ENCODE results near the gene ARHGAP9.
"Not testable (repeated sequence)": the region's sequence is repeated elsewhere in the genome, so short reads cannot be mapped to it uniquely, and the experiment has no call there.

The ARHGAP9 gene

DNA sequence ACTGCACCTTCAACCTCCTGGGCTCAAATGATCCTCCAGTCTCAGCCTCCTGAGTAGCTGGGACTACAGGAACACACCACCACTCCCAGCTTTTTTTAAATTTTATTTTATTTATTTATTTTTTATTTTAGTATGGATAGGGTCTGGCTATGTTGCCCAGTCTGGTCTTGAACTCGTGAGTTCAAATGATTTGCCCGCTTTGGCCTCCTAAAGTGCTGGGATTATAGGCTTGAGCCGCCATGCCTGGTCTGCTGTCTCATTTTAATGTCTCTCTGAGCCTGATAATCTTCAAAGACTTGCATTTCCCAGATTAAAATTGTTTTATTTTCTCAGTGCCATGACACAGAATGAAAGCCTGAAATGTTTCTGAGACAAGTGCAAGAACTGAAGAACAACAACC is 46.3 kb downstream of the ARHGAP9 start:
- no peak for DNase-seq

DNA sequence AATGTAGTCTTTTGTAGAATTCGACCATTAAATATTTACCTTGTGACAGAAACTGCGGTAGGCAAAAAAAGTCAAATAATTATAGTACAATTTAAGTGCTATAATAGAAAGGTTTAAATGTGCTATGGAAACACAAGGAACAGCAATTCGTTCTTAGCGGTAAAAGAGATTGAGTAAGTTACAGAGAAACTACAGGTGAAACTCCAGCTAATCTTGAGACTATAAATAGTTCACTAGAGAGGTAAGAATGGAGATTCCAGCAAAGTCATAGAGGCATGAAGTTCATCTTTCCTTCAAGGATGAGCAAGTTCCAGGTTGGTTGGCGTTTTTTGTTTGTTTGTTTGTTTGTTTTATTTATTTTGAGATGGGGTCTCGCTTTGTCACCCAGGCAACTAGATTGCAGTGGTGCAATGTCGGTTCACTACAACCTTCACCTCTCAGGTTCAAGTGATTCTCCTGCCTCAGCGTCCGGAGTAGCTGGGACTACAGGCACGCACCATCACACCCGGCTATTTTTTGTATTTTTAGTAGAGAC is 47.9 kb downstream of the ARHGAP9 start:
- DNase-seq = no peak

DNA sequence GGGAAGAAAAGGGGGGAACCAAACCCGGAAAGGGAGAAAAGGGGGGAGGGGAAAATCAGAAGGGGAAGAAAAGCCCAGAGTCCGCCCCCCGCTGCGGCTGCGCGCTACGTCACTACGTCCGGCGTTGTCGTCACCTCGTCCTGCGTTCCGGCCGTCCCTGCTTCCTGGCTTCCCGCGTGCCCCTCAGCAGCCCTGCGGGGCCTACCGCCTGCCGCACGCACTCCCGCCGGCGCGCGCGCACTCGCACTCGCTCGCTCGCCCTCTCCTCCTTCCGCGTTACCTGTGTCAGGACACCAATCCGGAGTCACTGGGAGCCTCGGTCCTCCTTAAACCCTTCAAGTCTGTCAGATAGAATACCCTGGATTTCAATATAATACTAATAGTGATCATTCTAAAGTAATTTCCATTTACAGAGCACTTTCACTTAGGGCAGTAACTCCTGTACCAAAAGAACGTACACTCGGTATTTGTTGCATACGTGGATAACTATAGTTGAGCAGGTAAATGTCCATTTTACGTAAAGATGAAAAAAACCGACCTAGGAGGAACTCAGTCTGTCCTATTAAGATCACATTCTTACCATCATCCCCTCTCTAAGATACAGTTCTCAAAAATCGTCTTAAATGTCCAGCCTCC is 48.6 kb downstream of the ARHGAP9 start, which contains the start of gene R3HDM2:
TSS of gene R3HDM2 (minus strand) at position 113 of the 636 bp plus-strand sequence. CDS start 120,615 bp downstream, outside the sequence.
- DNase-seq = peak; percentile 91

DNA sequence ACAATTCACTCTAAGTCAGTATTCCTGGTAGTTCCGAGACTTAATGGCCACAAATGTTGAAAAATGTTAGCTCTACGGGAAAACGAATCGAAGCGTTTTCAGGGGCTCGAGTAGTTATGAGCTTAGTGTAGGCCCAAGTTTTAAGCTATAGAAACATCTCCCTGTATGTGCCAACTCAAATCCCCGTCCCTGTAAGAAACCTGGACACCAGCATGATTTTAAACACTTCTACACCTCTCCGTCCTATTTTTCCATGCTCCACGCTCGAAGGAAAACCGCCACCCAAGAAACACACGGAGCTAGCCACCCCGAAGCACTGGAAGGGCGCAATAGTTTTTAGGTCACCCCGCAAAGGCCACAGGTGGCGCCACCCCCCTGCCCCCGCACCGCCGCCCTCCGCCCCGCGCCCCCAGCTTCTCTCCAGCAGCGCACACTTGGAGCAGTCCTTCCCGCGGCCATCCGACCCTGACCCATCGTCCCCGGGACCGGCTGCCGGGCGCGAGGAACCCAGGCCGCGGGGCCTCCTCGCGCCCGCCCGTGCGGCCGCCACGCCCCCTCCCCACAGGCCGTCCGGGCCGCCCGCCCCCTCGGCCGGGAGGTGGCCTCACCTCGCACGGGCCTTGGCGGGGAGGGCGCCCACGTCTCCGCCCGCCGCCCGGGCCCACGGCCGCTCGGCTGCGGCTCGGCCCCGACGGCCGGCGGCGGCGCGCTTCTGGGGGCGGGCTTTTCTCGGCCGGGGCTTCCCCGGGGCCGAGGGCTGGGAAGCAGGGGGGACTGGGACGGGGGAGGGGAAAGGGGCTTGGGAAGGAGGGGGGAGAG is 49.3 kb downstream of the ARHGAP9 start:
- DNase-seq = no peak

DNA sequence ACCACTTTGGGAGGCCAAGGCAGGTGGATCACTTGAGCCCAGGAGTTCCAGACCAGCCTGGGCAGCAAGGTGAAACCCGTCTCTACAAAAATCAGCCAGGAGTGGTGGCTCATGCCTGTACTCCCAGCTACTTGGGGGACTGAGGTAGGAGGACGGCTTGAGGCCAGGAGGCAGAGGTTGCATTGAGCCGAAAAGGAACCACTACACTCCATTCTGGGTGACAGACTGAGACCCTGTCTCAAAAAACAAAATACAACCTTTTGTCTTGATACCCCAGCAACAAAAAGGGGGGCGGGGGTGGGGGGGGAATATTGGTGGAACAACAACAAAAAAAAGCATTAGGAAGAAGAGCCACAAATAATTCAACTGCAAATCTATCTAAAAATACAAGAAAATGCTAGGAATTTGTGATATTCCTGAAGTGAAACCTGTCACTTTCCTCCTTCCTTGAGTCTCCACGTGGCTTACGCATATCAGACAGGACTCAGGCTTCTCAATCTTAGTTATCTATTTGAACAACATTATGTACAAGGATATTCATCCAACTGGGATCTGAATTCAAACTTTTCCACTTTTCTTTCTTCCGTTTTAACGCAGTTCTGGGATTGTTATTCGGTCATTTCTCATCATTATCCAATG is 50.1 kb downstream of the ARHGAP9 start:
- DNase-seq = no peak

DNA sequence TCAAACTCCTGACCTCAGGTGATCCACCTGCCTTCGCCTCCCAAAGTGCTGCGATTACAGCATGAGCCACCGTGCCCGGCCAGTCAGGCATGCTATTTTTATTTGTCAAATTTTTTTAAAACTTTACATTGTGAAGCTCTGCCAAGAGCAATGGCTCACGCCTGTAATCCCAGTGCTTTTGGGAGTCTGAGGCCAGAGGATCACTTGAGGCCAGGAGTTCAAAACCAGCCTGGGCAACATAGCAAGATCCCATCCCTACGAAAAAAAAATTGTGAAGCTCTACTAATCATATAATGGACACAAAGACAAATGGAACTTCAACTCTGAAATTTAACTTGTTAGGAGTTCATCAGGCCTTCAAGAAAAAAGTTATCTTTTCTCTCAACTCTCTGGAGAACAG is 50.7 kb downstream of the ARHGAP9 start:
- DNase-seq = no peak

DNA sequence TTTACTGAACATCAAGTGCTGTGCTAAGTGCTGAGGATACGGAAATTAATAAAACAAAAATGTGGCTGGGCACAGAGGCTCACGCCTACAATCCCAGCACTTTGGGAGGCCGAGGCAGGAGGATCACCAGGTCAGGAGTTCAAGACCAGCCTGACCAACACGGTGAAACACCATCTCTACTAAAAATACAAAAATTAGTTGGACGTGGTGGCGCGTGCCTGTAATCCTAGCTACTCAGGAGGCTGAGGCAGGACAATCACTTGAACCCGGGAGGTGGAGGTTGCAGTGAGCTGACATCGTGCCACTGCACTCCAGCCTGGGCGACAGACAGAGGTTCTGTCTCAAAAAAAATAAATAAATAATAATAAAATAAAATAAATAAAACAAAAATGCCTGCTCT is 52.7 kb downstream of the ARHGAP9 start:
- not testable (repeated sequence) for DNase-seq
